HepG2 (cell line): ENCODE results near the gene TEX14. TPM values are rescaled to one million over a fixed set of nuclear protein-coding genes. Genes with fewer than 3 reads are reported as not detected.

Source experiments
- ESRRA ChIP-seq: sonication (generic); formaldehyde crosslinking; IDR thresholded peaks from 2 replicates; pipeline ENCODE4 v1.5.1; 2020; ENCODE audit warnings: mild to moderate bottlenecking, low read depth, missing genetic modification reagents
- NFKBIZ ChIP-seq: IDR thresholded peaks from 2 replicates; pipeline ENCODE4 v1.6.1; 2018; ENCODE audit warnings: missing genetic modification reagents, missing compliant biosample characterization
- SIN3A ChIP-seq: IDR thresholded peaks from 2 replicates; pipeline ENCODE4 v1.6.1; 2011; ENCODE audit warnings: low read depth, mild to moderate bottlenecking, control low read depth, low read length, borderline replicate concordance
- SMARCE1 ChIP-seq: fragments of 450-650 bp; IDR thresholded peaks from 2 replicates; pipeline ENCODE4 v1.6.1; 2017; ENCODE audit warnings: borderline replicate concordance
- SOX5 ChIP-seq: IDR thresholded peaks from 2 replicates; pipeline ENCODE4 v1.6.1; 2016; ENCODE audit warnings: borderline replicate concordance
- ZBTB20 ChIP-seq: sonication (generic); formaldehyde crosslinking; IDR thresholded peaks from 2 replicates; pipeline ENCODE4 v1.8.1; 2023; ENCODE audit warnings: missing genetic modification reagents, low read depth, mild to moderate bottlenecking, borderline replicate concordance
- ZIK1 ChIP-seq: sonication (generic); formaldehyde crosslinking; IDR thresholded peaks from 2 replicates; pipeline ENCODE4 v1.5.0; 2020; ENCODE audit warnings: mild to moderate bottlenecking, low read depth, missing genetic modification reagents, borderline replicate concordance
- ZNF136 ChIP-seq: sonication (generic); formaldehyde crosslinking; IDR thresholded peaks from 2 replicates; pipeline ENCODE4 v1.8.1; 2022; ENCODE audit warnings: low read depth, mild to moderate bottlenecking, moderate library complexity, missing genetic modification reagents
- ZNF546 ChIP-seq: sonication (generic); formaldehyde crosslinking; conservative IDR thresholded peaks from 2 replicates; pipeline ENCODE4 v1.8.1; 2023; ENCODE audit warnings: mild to moderate bottlenecking, missing genetic modification reagents
- ZNF562 ChIP-seq: sonication (generic); formaldehyde crosslinking; IDR thresholded peaks from 2 replicates; pipeline ENCODE4 v1.8.0; 2022; ENCODE audit warnings: missing genetic modification reagents, borderline replicate concordance
- ZNF761 ChIP-seq: sonication (generic); formaldehyde crosslinking; conservative IDR thresholded peaks from 2 replicates; pipeline ENCODE4 v1.4.0; 2020; ENCODE audit warnings: mild to moderate bottlenecking, missing genetic modification reagents
- polyA plus RNA-seq, 8 experiments: library from polyadenylated mRNA; depleted of rRNA in 3 of 8; stranded (reverse) in 7 of 8; unstranded in 1 of 8; fragments of >200 nt; fragmentation: Illumina TruSeq in 4 of 8; extraction: Trizol in 4 of 8; gene quantifications; 2 replicates each; pipeline versions ENCODE4 v1.2.1 to v1.2.3, GENCODE V29; 2011 to 2016; ENCODE audit warnings: low read depth in 4 of 8, missing spikeins in 1 of 8, mixed read lengths in 1 of 8; ENCODE audit not compliant: insufficient read depth in 1 of 8
- total RNA-seq, 5 experiments: library from RNA; depleted of rRNA; stranded (reverse); fragments of >200 nt; fragmentation: Illumina TruSeq; extraction: Trizol; gene quantifications; 2 replicates each; pipeline ENCODE4 v1.2.3, GENCODE V29; 2016; ENCODE audit warnings: low read depth in 1 of 5
- TF ChIP-seq, protein P1 (sequence below): sonication (generic); formaldehyde crosslinking; IDR thresholded peaks from 2 replicates; pipeline ENCODE4 v1.5.1; 2020; ENCODE audit warnings: missing genetic modification reagents, mild to moderate bottlenecking, borderline replicate concordance
- TF ChIP-seq, protein P2 (sequence below): sonication (generic); formaldehyde crosslinking; IDR thresholded peaks from 2 replicates; pipeline ENCODE4 v1.5.1; 2020; ENCODE audit warnings: missing genetic modification reagents, mild to moderate bottlenecking, borderline replicate concordance
- TF ChIP-seq, protein P3 (sequence below): sonication (generic); formaldehyde crosslinking; IDR thresholded peaks from 2 replicates; pipeline ENCODE4 v1.4.0; 2020; ENCODE audit warnings: missing genetic modification reagents
- TF ChIP-seq, protein P4 (sequence below): sonication (generic); formaldehyde crosslinking; conservative IDR thresholded peaks from 2 replicates; pipeline ENCODE4 v1.8.0; 2022; ENCODE audit warnings: low read depth, missing genetic modification reagents
- TF ChIP-seq, protein P5 (sequence below): sonication (generic); formaldehyde crosslinking; IDR thresholded peaks from 2 replicates; pipeline ENCODE4 v1.9.0; 2021; ENCODE audit warnings: missing genetic modification reagents, mild to moderate bottlenecking, borderline replicate concordance
- TF ChIP-seq, protein P6 (sequence below): sonication (generic); formaldehyde crosslinking; IDR thresholded peaks from 2 replicates; pipeline ENCODE4 v1.5.1; 2020; ENCODE audit warnings: missing genetic modification reagents, mild to moderate bottlenecking, borderline replicate concordance
- TF ChIP-seq, protein P7 (sequence below): sonication (generic); formaldehyde crosslinking; IDR thresholded peaks from 2 replicates; pipeline ENCODE4 v1.8.0; 2022; ENCODE audit warnings: mild to moderate bottlenecking, missing genetic modification reagents

TEX14 gene
- total and polyA plus RNA-seq, 2 of the 13 experiments (the other 11 are each of a cell fraction or from before 2014, with no cell fraction given), result 0.04 to 0.07 TPM

DNA sequence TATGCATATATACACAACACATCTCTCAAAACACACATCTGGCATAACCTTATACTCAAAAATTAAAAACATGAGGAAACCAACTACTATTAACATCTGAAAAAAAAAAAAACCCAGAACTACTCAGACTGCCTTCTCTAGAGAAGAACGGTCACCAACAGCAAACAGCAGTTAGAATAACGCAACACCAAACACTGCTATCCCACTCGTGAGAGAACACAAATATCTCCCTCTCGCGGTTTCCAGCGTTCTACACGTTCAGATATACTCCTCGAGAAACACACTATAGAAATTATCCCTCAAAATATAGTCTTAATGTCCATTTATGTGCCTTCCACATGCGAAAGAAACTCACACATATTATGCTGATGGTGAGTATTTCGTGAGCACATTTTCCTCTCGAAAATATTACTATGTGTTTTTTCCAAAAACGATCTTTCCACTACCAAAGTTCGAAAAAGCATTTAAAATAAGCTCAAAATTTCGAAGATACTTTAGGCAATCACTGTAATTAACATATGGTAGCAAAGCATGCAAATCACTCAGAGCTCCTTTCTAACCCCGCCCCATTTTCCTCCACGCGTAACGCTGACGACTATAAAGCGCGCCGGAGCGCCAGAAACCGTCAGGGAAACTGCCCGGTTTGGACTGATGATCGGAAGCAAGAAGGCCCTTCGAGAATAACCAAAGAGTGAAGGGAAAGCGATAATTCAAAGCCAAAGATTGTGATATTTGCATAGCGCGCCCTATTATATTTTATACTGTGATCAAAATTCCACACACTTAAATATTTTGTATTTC is 60.1 kb downstream of the TEX14 start (continued):
- TF ChIP-seq, protein P1, sequence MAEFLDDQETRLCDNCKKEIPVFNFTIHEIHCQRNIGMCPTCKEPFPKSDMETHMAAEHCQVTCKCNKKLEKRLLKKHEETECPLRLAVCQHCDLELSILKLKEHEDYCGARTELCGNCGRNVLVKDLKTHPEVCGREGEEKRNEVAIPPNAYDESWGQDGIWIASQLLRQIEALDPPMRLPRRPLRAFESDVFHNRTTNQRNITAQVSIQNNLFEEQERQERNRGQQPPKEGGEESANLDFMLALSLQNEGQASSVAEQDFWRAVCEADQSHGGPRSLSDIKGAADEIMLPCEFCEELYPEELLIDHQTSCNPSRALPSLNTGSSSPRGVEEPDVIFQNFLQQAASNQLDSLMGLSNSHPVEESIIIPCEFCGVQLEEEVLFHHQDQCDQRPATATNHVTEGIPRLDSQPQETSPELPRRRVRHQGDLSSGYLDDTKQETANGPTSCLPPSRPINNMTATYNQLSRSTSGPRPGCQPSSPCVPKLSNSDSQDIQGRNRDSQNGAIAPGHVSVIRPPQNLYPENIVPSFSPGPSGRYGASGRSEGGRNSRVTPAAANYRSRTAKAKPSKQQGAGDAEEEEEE (CRISPR knock-in tag), result no peak
- TF ChIP-seq, protein P2, sequence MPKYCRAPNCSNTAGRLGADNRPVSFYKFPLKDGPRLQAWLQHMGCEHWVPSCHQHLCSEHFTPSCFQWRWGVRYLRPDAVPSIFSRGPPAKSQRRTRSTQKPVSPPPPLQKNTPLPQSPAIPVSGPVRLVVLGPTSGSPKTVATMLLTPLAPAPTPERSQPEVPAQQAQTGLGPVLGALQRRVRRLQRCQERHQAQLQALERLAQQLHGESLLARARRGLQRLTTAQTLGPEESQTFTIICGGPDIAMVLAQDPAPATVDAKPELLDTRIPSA (CRISPR knock-in tag), result no peak; the same call in 1 of the 2 replicates
- TF ChIP-seq, protein P3, sequence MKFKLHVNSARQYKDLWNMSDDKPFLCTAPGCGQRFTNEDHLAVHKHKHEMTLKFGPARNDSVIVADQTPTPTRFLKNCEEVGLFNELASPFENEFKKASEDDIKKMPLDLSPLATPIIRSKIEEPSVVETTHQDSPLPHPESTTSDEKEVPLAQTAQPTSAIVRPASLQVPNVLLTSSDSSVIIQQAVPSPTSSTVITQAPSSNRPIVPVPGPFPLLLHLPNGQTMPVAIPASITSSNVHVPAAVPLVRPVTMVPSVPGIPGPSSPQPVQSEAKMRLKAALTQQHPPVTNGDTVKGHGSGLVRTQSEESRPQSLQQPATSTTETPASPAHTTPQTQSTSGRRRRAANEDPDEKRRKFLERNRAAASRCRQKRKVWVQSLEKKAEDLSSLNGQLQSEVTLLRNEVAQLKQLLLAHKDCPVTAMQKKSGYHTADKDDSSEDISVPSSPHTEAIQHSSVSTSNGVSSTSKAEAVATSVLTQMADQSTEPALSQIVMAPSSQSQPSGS (CRISPR knock-in tag), result peak; percentile 94
- TF ChIP-seq, protein P4, sequence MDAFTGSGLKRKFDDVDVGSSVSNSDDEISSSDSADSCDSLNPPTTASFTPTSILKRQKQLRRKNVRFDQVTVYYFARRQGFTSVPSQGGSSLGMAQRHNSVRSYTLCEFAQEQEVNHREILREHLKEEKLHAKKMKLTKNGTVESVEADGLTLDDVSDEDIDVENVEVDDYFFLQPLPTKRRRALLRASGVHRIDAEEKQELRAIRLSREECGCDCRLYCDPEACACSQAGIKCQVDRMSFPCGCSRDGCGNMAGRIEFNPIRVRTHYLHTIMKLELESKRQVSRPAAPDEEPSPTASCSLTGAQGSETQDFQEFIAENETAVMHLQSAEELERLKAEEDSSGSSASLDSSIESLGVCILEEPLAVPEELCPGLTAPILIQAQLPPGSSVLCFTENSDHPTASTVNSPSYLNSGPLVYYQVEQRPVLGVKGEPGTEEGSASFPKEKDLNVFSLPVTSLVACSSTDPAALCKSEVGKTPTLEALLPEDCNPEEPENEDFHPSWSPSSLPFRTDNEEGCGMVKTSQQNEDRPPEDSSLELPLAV (CRISPR knock-in tag), result peak; percentile 98
- TF ChIP-seq SIN3A (peak; percentile 98), SOX5 (CRISPR knock-in tag) (peak; percentile 75; the same call in 1 of the 2 replicates), ZNF136 (CRISPR knock-in tag) (peak; percentile 79; the same call in 1 of the 2 replicates), NFKBIZ (CRISPR knock-in tag) (peak; percentile 82), SMARCE1 (no peak), ZBTB20 (CRISPR knock-in tag) (peak; percentile 96), ZIK1 (no peak; the same call in 1 of the 2 replicates), ZNF761 (CRISPR knock-in tag) (peak; percentile 91), ZNF562 (CRISPR knock-in tag) (peak; percentile 95), ZNF546 (0 out of 2 replicates have a peak, but pooled peaks have one; percentile 42), ESRRA (CRISPR knock-in tag) (peak; percentile 87)
- TF ChIP-seq, protein P5, sequence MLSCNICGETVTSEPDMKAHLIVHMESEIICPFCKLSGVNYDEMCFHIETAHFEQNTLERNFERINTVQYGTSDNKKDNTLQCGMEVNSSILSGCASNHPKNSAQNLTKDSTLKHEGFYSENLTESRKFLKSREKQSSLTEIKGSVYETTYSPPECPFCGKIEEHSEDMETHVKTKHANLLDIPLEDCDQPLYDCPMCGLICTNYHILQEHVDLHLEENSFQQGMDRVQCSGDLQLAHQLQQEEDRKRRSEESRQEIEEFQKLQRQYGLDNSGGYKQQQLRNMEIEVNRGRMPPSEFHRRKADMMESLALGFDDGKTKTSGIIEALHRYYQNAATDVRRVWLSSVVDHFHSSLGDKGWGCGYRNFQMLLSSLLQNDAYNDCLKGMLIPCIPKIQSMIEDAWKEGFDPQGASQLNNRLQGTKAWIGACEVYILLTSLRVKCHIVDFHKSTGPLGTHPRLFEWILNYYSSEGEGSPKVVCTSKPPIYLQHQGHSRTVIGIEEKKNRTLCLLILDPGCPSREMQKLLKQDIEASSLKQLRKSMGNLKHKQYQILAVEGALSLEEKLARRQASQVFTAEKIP (CRISPR knock-in tag), result no peak
- TF ChIP-seq, protein P6, sequence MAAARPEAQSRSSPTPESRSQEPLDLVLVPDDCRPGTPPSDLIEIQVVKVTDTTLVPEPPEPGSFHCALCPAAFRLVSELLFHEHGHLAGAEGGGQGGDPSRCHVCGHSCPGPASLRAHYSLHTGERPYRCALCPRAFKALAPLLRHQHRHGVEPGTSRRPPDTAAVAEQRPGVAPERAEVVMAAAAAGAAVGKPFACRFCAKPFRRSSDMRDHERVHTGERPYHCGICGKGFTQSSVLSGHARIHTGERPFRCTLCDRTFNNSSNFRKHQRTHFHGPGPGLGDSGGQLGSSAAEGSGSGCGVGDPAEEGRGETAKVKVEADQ (CRISPR knock-in tag), result peak; percentile 87; the same call in 1 of the 2 replicates
- TF ChIP-seq, protein P7, sequence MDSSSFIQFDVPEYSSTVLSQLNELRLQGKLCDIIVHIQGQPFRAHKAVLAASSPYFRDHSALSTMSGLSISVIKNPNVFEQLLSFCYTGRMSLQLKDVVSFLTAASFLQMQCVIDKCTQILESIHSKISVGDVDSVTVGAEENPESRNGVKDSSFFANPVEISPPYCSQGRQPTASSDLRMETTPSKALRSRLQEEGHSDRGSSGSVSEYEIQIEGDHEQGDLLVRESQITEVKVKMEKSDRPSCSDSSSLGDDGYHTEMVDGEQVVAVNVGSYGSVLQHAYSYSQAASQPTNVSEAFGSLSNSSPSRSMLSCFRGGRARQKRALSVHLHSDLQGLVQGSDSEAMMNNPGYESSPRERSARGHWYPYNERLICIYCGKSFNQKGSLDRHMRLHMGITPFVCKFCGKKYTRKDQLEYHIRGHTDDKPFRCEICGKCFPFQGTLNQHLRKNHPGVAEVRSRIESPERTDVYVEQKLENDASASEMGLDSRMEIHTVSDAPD, result peak; percentile 67; the same call in 1 of the 2 replicates
